Ascending aorta (tissue), 2 donors: Measurements from ENCODE around the gene FAM222B. TPM values are rescaled to one million over a fixed set of nuclear protein-coding genes. Genes with fewer than 3 reads are reported as not detected.
"Not testable (repeated sequence)": the region's sequence is repeated elsewhere in the genome, so short reads cannot be mapped to it uniquely, and the experiment has no call there.

Experiments used
- DNase-seq, 2 donors: peaks; one replicate each; pipeline ENCODE4 v3.0.0-alpha.2; 2019; ENCODE audit warnings: low spot score in 2 of 2
- H3K27ac ChIP-seq, 2 donors: fragments of 200-600 bp; sonication (generic); one replicate each; pipeline ENCODE4 v1.5.1; 2016 to 2017; ENCODE audit warnings: mild to moderate bottlenecking in 1 of 2
- H3K27me3 ChIP-seq: fragments of 200-600 bp; sonication (generic); one replicate; pipeline ENCODE4 v1.5.1; 2017
- H3K36me3 ChIP-seq, 2 donors: fragments of 200-600 bp; sonication (generic); one replicate each; pipeline ENCODE4 v1.5.1; 2016
- H3K4me1 ChIP-seq, 2 donors: fragments of 200-600 bp; sonication (generic); one replicate each; pipeline ENCODE4 v1.5.1; 2016 to 2017; ENCODE audit warnings: mild to moderate bottlenecking in 1 of 2
- H3K4me3 ChIP-seq, 2 donors: fragments of 200-600 bp; sonication (generic); one replicate each; pipeline ENCODE4 v1.5.1; 2016 to 2017; ENCODE audit warnings: mild to moderate bottlenecking in 1 of 2
- H3K9me3 ChIP-seq, 2 donors: fragments of 200-600 bp; sonication (generic); one replicate each; pipeline ENCODE4 v1.5.1; 2016
- intact Hi-C: fragments of 100-400 bp; cut with DNase I; formaldehyde crosslinking; loops from one replicate; pipeline ENCODE4 v1.15.1; 2023
- total RNA-seq: library from RNA; depleted of rRNA; stranded (reverse); fragments of >200 nt; gene quantifications from one replicate; pipeline ENCODE4 v1.1.0, GENCODE V29; 2016
- TF ChIP-seq, protein P1 (sequence below), 3 experiments: fragments of 200-600 bp in 2 of 3; fragments of 450-650 bp in 1 of 3; sonication (generic) in 2 of 3; IDR thresholded peaks; one replicate each; pipeline ENCODE4 v1.5.1; 2016 to 2019; ENCODE audit warnings: antibody characterized with exemption in 3 of 3, mild to moderate bottlenecking in 1 of 3, moderate library complexity in 1 of 3

FAM222B gene
- total RNA-seq, 1 donor from 2014 or later, result 30.7 TPM

DNA sequence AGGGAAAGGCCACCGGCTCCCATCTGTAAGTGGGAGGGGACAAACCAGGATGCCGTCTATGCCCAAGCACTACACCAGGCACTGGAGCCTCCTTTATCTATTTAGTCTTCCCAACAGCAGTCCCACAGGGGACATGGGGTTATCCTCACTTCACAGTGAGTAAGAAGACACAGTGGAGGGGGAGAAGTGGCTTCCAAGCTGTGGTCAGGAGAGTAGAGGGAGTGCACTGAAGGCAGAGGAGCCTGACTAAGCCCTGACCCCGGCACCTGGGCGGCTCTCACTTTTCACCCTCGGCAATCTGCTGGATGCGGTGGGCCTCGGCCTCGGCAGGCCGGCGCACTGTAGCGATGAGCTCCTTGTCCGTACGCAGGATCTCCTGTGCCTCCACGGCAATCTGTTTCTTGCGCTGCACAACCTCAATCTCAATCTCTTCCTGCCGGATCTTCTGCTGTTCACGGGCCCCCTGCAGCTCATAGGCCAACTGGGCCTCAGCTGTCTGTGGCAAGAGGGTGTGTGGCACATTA is 39.0 kb upstream of the FAM222B start:
- TF ChIP-seq, protein P1, sequence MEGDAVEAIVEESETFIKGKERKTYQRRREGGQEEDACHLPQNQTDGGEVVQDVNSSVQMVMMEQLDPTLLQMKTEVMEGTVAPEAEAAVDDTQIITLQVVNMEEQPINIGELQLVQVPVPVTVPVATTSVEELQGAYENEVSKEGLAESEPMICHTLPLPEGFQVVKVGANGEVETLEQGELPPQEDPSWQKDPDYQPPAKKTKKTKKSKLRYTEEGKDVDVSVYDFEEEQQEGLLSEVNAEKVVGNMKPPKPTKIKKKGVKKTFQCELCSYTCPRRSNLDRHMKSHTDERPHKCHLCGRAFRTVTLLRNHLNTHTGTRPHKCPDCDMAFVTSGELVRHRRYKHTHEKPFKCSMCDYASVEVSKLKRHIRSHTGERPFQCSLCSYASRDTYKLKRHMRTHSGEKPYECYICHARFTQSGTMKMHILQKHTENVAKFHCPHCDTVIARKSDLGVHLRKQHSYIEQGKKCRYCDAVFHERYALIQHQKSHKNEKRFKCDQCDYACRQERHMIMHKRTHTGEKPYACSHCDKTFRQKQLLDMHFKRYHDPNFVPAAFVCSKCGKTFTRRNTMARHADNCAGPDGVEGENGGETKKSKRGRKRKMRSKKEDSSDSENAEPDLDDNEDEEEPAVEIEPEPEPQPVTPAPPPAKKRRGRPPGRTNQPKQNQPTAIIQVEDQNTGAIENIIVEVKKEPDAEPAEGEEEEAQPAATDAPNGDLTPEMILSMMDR (IDR thresholded peaks at IDR 0.05), result no peak
- intact Hi-C loops, result no loop called here
- Histone ChIP-seq H3K36me3 (peaks cover 77 to 89% of the 10 kb centered on the region in 2 donors), H3K27me3 (no peaks in the 10 kb centered on the region), H3K4me3 (no peak overlapping the region), H3K9me3 (no peaks in the 10 kb centered on the region), H3K27ac (no peak overlapping the region), H3K4me1 (no peaks in the 10 kb centered on the region)
- no peak for DNase-seq

DNA sequence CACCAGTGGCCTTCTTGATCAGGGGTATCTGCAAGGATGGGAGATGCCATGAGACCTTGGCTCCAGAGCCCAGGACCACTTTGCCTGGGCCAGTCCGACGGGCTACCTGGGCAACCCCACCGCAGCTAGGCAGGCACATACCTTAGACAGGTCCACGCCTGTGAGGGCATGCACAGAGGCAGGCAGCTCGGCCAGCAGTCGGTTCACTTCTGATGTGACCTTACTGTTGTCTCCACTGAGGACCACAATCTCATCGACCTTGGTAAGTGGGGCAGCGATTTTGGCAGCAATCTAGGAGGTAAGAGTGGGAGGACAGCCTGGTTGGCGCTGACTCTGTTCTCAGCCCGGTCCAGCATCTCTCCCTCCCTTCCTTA is 38.0 kb upstream of the FAM222B start:
- H3K4me3 ChIP-seq, result no peak overlapping the region
- H3K9me3 ChIP-seq, result no peaks in the 10 kb centered on the region
- H3K4me1 ChIP-seq, result no peaks in the 10 kb centered on the region
- TF ChIP-seq, protein P1 (IDR thresholded peaks at IDR 0.05), result no peak
- no peak overlapping the region for H3K27ac ChIP-seq
- intact Hi-C loops, result no loop called here
- no peaks in the 10 kb centered on the region for H3K27me3 ChIP-seq
- peaks cover 68 to 79% of the 10 kb centered on the region in 2 donors for H3K36me3 ChIP-seq
- no peak for DNase-seq

GRCh38 chr17:28879886-28880571 is 37.4 kb upstream of the FAM222B start:
- peaks cover 62 to 74% of the 10 kb centered on the region in 2 donors for H3K36me3 ChIP-seq

GRCh38 chr17:28878981-28879380 is 36.4 kb upstream of the FAM222B start:
- peaks cover 53 to 64% of the 10 kb centered on the region in 2 donors for H3K36me3 ChIP-seq
- H3K4me3 ChIP-seq, result no peak overlapping the region
- intact Hi-C loops, result no loop called here
- H3K9me3 ChIP-seq, result no peaks in the 10 kb centered on the region
- H3K27ac ChIP-seq, result no peak overlapping the region
- no peaks in the 10 kb centered on the region for H3K4me1 ChIP-seq
- TF ChIP-seq, protein P1 (IDR thresholded peaks at IDR 0.05), result peak in 1 of 3 experiments; percentile 22
- H3K27me3 ChIP-seq, result no peaks in the 10 kb centered on the region
- no peak for DNase-seq

More at GRCh38 chr17:28879886-28880571, 37.4 kb upstream of the FAM222B start:
- DNase-seq, result no peak
- TF ChIP-seq, protein P1 (IDR thresholded peaks at IDR 0.05), result no peak
- intact Hi-C loops, result no loop called here
- H3K9me3 ChIP-seq, result no peaks in the 10 kb centered on the region
- no peak overlapping the region for H3K4me3 ChIP-seq
- H3K27ac ChIP-seq, result no peak overlapping the region
- H3K27me3 ChIP-seq, result no peaks in the 10 kb centered on the region
- no peaks in the 10 kb centered on the region for H3K4me1 ChIP-seq

DNA sequence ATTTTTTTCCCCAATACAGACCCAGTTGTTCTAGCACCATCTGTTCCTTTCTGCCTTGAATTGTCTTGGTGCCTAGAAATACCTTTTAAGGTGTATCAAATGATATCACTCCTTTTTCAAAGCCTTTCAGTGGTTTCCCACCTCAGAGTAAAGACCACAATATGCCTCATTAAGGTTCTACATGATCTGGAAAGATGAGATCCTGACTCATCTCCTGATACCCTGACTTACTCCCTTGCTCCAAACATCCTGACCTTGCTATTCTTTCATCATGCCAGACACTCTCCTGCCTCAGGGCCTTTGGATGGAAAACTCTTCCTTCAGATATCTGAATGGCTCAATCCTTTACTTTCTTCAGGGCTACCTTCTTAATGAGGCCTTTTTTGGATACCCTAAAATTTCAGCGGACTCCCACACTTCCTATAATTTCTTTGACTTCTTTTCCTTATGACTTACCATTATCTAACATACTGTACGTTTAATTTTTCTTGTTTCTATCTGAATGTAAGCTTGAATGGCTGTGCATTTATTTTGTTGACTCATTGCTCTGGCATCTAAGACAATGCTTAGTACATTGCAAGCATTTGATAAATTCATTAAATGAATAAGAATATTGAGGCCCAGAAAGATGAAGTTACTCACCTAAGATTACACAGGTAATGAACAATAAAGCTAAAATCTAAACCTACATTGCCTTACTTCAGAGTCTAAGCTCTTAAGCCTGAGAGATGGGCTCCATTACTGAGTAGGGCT is 35.7 kb upstream of the FAM222B start:
- Histone ChIP-seq H3K9me3 (no peaks in the 10 kb centered on the region), H3K36me3 (peaks cover 46 to 57% of the 10 kb centered on the region in 2 donors), H3K4me3 (no peak overlapping the region), H3K4me1 (no peaks in the 10 kb centered on the region), H3K27ac (no peak overlapping the region), H3K27me3 (no peaks in the 10 kb centered on the region)
- intact Hi-C loops, result no loop called here
- DNase-seq, result no peak
- TF ChIP-seq, protein P1 (IDR thresholded peaks at IDR 0.05), result no peak

GRCh38 chr17:28877150-28877711 is 34.6 kb upstream of the FAM222B start:
- H3K27me3 ChIP-seq, DNase-seq, H3K9me3 ChIP-seq, H3K27ac ChIP-seq, H3K4me1 ChIP-seq, intact Hi-C loops, H3K4me3 ChIP-seq: not testable (repeated sequence)
- H3K36me3 ChIP-seq, result peaks cover 35 to 46% of the 10 kb centered on the region in 2 donors
